HEK293T (cell line): ENCODE results near the gene SH3BP4.

ENCODE experiments used
- ARNT ChIP-seq: fragments of 450-650 bp; IDR thresholded peaks from 2 replicates; pipeline ENCODE4 v1.6.1; 2017; ENCODE audit warnings: mild to moderate bottlenecking
- BHLHE40 ChIP-seq: fragments of 450-650 bp; IDR thresholded peaks from 2 replicates; pipeline ENCODE4 v1.6.1; 2016; ENCODE audit warnings: mild to moderate bottlenecking, moderate library complexity, borderline replicate concordance
- ELF4 ChIP-seq: fragments of 450-650 bp; IDR thresholded peaks from 2 replicates; pipeline ENCODE4 v1.6.1; 2017; ENCODE audit warnings: antibody characterized with exemption
- FOXA1 ChIP-seq: fragments of 450-650 bp; IDR thresholded peaks from 2 replicates; pipeline ENCODE4 v1.6.1; 2016; ENCODE audit warnings: mild to moderate bottlenecking
- HDGF ChIP-seq: fragments of 450-650 bp; IDR thresholded peaks from 2 replicates; pipeline ENCODE4 v1.6.1; 2017; ENCODE audit warnings: antibody characterized with exemption, borderline replicate concordance
- NFRKB ChIP-seq: fragments of 450-650 bp; IDR thresholded peaks from 2 replicates; pipeline ENCODE4 v1.6.1; 2016; ENCODE audit warnings: mild to moderate bottlenecking, moderate library complexity
- SP1 ChIP-seq: fragments of 450-650 bp; IDR thresholded peaks from 2 replicates; pipeline ENCODE4 v1.6.1; 2017
- SUZ12 ChIP-seq: fragments of 450-650 bp; IDR thresholded peaks from 2 replicates; pipeline ENCODE4 v1.6.1; 2016; ENCODE audit warnings: mild to moderate bottlenecking

GRCh38 chr2:235066895-235067294 is 115.1 kb downstream of the SH3BP4 start:
- TF ChIP-seq SP1, result no peak
- TF ChIP-seq BHLHE40, result no peak
- TF ChIP-seq ARNT, result no peak
- no peak for TF ChIP-seq NFRKB
- no peak for TF ChIP-seq FOXA1
- TF ChIP-seq HDGF, result no peak
- TF ChIP-seq ELF4, result no peak
- no peak for TF ChIP-seq SUZ12
